Measurements from ENCODE around the gene JARID2.

The JARID2 gene

GRCh38 chr6:15245361-15246216 lies at the start of gene JARID2 (continued):
- TF ChIP-seq ZNF248 (tag by site-specific recombination; IDR thresholded peaks at IDR 0.05) (no peak), ZNF155 (tag by site-specific recombination; IDR thresholded peaks at IDR 0.05) (no peak), HOXA7 (CRISPR knock-in tag; IDR thresholded peaks at IDR 0.05; ENCODE audit: borderline replicate concordance) (no peak), GLIS1 (tag by site-specific recombination; IDR thresholded peaks at IDR 0.05) (peak; percentile 70; the same call in 1 of the 2 replicates), ZNF37A (tag by site-specific recombination; IDR thresholded peaks at IDR 0.05) (0 out of 2 replicates have a peak, but pooled peaks have one; percentile 17)

GRCh38 chr6:15200087-15200486 lies 45.8 kb upstream of the JARID2 start:
- H3K9me3 ChIP-seq (ENCODE audit: control insufficient read depth, insufficient read depth, low read depth, low read length): no peaks in the 10 kb centered on the region
- ChIA-PET CTCF (interaction anchor here (0.5 kb wide), 1 partner anchor 9 kb away, joined by 3 read pairs; no protein-coding TSS in a partner anchor), POLR2A (no interaction called here)
- TF ChIP-seq OSR2 (tag by site-specific recombination; IDR thresholded peaks at IDR 0.05) (no peak), RBAK (tag by site-specific recombination; IDR thresholded peaks at IDR 0.05) (no peak), ZIC2 (tag by site-specific recombination; IDR thresholded peaks at IDR 0.05) (no peak), ZNF184 (tag by site-specific recombination; IDR thresholded peaks at IDR 0.05) (no peak), ZNF626 (tag by site-specific recombination; IDR thresholded peaks at IDR 0.05) (no peak), PRDM4 (tag by site-specific recombination; IDR thresholded peaks at IDR 0.05) (no peak), ZFP41 (tag by site-specific recombination; IDR thresholded peaks at IDR 0.05; ENCODE audit: borderline replicate concordance) (no peak), YY1 (tag by site-specific recombination; IDR thresholded peaks at IDR 0.05) (no peak), ZNF830 (tag by site-specific recombination; IDR thresholded peaks at IDR 0.05; ENCODE audit: low read depth) (no peak), ZNF560 (tag by site-specific recombination; IDR thresholded peaks at IDR 0.05; ENCODE audit: borderline replicate concordance) (no peak), ZNF311 (tag by site-specific recombination; IDR thresholded peaks at IDR 0.05; ENCODE audit: borderline replicate concordance) (no peak), ZNF544 (tag by site-specific recombination; IDR thresholded peaks at IDR 0.05) (no peak), ZNF670 (tag by site-specific recombination; IDR thresholded peaks at IDR 0.05; ENCODE audit: low read depth) (no peak), ZNF785 (tag by site-specific recombination; IDR thresholded peaks at IDR 0.05) (no peak), ZNF146 (tag by site-specific recombination; IDR thresholded peaks at IDR 0.05) (no peak), OVOL3 (tag by site-specific recombination; IDR thresholded peaks at IDR 0.05) (no peak)
- no peaks in the 10 kb centered on the region for H3K4me1 ChIP-seq (ENCODE audit: control insufficient read depth, insufficient read depth, low read length)
- H3K36me3 ChIP-seq (ENCODE audit: control insufficient read depth in 2 of 2, insufficient read depth in 1 of 2, low read length in 2 of 2): no peaks in the 10 kb centered on the region
- H3K27ac ChIP-seq (ENCODE audit: extremely low read depth, low read depth, low read length): no peak overlapping the region
- no peak overlapping the region for H3K4me3 ChIP-seq (ENCODE audit: low read depth, low read length)

GRCh38 chr6:15205321-15205720 lies 40.5 kb upstream of the JARID2 start:
- no peaks in the 10 kb centered on the region for H3K9me3 ChIP-seq (ENCODE audit: control insufficient read depth, insufficient read depth, low read depth, low read length)
- no peaks in the 10 kb centered on the region for H3K4me1 ChIP-seq (ENCODE audit: control insufficient read depth, insufficient read depth, low read length)
- TF ChIP-seq ZNF362 (tag by site-specific recombination; IDR thresholded peaks at IDR 0.05) (no peak), ZNF280C (tag by site-specific recombination; IDR thresholded peaks at IDR 0.05) (no peak), MZF1 (tag by site-specific recombination; IDR thresholded peaks at IDR 0.05; ENCODE audit: borderline replicate concordance) (no peak)
- ChIA-PET POLR2A (interaction anchor here (1.0 kb wide), 1 partner anchor 26 kb away, joined by 3 read pairs; no protein-coding TSS in a partner anchor), CTCF (interaction anchor here (0.5 to 0.9 kb wide), 3 partner anchors 20 to 977 kb away, joined by 3 to 4 read pairs (median 3); no protein-coding TSS in a partner anchor)
- H3K27ac ChIP-seq (ENCODE audit: extremely low read depth, low read depth, low read length): no peak overlapping the region
- H3K4me3 ChIP-seq (ENCODE audit: low read depth, low read length): no peak overlapping the region
- no peaks in the 10 kb centered on the region for H3K36me3 ChIP-seq (ENCODE audit: control insufficient read depth in 2 of 2, insufficient read depth in 1 of 2, low read length in 2 of 2)
